GM18873 (cell line): ENCODE results near the gene FNDC3B.

Experiments
- ATAC-seq: cut with Tn5 transposase; IDR thresholded peaks from one replicate; pipeline ENCODE4 v1.9.1; 2021; ENCODE audit warnings: mild to moderate bottlenecking, moderate library complexity, moderate number of reproducible peaks; ENCODE audit not compliant: unreplicated experiment, low FRiP score

Gene FNDC3B

DNA sequence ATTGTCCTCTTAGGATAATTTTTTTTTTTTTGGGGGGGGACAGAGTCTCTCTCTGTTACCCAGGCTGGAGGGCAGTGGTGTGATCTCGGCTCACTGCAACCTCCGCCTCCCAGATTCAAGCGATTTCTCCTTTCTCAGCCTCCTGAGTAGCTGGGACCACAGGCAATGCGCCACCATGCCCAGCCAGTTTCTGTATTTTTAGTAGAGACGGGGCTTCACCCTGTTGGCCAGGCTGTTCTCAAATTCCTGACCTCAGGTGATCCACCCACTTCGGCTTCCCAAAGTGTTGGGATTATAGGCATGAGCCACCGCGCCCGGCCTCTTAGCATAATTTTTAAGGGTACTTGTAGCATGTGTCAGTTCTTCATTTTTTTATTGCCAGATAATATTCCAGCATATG lies 122.6 kb downstream of the FNDC3B start:
- ATAC-seq = no peak

DNA sequence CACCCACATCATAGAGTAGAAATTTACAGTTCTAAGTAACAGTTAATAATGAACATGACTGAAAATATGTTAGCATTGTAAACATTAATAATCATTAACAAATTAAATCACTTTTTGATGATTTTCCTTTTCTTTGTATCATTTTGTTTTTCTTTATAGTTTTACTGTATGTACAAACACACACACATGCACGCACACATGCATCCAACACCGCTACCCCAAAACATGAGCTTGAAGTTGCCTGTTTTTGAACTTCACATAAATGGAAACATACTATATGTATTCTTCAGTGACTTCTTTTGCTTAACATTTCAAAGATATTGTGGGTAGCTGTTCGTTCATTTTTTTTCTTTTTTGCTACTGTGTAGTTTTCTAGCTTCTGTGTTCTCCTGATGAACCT lies 123.9 kb downstream of the FNDC3B start:
- no peak for ATAC-seq

DNA sequence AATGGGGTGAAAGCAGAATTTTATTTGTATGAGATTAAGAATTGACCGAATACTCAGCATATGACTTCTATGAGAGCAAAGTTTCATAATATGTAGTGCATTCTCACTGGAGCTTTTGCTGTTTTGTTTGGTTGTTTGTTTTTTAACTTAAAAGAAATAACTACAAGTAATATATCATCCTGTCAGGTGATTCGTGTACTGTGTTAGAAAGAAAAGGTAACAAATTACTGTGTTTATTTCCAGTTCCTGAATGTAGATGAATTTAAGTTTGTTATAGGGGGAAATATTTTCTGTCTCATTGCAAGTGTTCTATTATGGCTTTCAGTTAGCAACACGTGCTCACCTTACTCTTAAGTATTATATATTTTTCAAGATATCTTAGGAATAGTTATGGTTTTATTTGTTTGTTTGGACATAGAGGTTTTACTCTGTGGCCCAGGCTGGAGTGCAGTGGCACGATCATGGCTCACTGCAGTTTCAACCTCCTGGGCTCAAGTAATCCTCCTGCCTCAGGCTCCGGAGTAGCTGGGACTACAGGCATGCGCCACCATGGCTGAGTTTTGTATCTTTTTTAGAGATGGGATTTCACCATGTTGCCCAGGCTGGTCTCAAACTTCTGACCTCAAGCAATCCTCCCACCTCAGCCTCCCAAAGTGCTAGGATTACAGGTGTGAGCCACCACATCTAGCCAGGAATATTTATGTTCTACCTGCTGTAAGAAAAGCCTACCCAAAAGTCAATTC lies 125.4 kb downstream of the FNDC3B start:
- ATAC-seq = no peak

DNA sequence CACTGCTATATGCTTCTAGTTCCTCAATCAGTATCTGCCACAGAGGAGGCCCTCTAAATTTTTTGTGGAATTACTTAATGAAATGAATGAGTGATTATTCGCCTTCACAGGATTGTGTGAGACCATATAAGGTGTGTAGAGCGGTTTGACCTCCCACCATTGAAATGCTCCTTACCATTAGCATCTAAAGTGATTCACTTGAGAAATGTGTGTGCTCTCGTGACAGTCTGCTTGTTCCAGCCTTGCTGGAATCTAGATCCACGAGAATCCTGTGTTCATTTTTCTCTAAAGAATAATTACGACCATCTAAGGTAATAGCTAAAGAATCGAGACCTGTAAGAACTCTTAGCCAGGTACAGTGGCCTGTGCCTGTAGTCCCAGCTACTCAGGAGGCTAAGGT lies 126.9 kb downstream of the FNDC3B start:
- ATAC-seq = no peak

- ATAC-seq = no peak
Observed at GRCh38 chr3:172166890-172167289, 127.5 kb downstream of the FNDC3B start.

DNA sequence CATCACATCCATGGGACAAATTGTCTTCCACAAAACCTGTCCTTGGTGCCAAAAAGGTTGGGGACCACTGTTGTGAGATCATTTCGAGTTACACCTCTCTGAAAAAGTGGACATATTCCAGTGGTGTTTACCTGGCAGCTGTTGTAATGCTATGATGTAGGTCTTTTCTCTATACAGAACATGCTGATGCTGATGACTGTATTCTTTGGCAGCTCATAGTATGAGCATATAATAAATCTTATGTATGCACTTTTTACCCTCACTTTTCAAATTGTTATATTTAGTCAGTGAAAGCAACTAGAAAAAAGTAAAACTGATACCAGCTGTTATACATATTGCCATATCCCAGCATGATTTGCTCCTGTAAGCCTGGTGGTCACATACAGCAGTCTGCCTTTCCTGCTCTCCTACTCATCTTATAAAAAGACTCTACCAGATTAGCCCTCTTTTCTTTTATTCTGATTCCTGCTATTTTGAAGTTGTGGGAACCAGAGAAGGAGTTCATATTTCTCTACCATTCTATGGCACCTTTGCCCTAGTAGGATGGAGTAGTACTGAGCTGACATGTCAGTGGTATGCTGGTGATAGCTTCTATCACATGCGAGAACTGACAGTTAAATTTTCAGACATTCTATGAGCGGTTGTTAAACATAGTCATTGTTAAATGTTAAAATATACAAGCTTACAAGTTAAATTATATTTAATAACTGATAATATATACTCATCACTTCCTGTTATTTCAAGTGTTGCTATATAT lies 128.7 kb downstream of the FNDC3B start:
- ATAC-seq = no peak

- ATAC-seq = no peak
Observed at GRCh38 chr3:172170073-172170709, 130.8 kb downstream of the FNDC3B start.

DNA sequence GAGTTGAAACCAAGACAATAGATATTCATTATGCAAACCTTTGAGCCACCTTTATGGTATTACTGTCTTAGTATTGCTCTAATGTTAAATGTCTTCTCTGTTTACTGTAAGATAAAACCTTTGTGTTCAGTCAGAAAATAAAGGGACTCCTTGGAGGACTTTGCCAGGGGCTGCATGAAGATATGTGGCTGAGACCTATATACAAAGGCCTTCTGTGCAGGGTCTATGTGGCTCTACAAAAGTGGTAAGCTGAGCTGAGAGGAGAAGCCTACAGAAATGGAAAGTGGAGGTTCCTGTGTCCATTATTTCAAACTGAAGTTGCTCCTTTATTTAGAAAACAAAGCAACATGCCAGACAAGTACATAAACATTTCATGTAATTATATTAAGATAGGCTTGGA lies 131.5 kb downstream of the FNDC3B start:
- no peak for ATAC-seq

DNA sequence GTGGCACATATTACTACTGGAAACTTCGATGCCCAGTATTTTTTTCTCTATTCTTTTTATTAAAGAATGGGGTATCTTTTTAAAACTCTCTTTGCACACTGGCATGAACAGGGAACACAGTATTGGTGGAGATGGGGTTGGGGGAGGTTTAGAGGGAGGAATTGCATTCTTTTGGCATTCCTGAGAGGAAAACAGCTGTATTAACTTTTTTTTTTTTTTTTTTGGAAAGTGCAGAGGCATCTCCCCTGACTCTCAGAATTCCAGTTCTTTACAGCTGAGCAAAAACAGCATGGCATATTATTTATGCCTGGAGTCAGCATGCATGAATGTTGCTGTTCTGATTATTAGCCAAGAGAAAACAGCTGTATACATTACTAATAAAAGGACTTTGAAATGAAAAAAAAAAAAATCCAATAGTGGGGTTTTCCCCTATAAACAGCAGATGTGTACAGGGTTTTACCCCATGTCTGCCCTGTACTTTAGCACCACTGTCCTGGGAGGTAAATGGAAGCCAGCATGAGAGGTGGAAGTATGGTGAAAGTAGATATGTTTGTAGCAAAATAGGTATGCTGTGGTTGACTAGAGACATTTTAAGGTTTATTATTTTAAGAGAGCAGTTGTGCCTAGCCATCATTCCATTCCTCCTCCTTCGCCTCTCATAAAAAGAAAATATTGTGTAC lies 132.2 kb downstream of the FNDC3B start:
- ATAC-seq = no peak

DNA sequence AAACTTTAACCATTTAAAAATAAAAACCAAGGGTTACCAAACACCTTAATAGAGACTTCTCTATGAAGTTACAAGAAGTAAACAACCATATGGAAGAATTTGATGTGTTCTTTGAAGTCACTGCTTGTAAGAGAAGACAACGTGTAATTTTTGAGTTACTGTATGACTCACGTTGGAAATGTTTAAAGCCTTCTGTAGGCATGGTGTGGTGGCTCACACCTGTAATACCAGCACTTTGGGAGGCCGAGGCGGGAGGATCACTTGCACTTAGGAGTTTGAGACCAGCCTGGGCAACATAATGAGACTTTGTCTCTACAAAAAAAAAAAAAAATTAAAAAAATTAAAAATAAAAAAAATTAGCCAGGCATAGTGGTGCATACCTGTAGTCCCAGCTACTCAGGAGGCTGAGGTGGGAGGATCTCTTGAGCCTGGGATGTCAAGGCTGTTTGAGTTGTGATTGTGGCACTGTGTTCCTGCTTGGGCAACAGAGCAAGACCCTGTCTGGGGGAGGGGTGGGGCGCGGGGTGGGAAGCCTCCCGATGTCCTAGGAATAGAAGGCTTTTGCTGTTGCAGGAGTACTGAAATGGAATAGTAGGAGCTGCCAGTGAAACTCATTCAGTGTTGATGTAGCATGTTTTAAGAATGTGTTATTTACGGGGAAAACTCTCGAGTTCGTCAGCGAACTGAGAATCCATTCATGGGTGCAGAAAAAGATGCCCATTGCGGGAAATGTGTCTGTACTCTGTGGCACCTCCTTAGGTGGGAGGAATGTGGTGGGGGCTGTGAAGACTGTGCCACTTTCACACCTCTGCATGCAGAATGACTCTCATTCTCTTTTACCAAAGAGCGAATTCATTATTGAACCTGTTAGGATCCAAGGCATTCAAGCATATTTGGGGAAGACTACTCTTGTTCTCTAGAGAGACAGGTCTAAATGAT lies 134.2 kb downstream of the FNDC3B start:
- no peak for ATAC-seq

DNA sequence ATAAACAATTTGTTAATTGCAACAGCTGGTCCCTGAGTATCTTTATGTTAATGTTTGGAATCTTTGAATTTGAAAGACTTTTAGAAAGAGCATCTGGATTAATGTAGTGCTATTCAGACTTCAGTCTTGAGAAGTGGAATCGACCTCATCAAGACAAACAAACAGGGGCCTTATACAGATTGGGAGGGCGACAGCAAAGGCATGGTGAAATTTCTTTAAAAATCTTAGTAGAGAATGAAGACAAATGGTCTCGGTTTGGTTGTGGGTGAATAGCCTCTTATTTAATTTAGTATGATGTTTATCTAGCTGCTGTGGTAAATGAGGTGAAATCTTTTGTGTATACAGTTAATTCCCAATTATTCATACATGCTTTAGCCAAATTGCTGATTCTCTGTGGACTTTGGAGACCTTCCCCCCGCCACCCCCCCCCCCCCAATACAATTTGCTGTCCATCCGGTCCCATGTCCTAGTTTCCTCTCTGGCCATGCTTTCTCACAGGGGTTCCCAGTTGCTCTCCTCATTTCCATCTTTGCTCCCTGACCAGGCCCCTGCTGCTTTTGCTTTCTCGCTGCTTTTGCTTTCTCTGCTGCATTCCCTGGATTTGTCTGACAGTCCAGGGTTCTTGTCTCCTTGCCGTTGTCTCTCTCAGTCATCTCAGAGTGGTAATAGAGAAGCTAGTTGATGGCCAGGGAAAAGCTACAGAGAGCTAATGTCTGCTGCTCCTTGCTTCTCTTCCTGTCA lies 135.3 kb downstream of the FNDC3B start:
- ATAC-seq = no peak

- ATAC-seq = no peak
Observed at GRCh38 chr3:172175254-172175599, 135.8 kb downstream of the FNDC3B start.

DNA sequence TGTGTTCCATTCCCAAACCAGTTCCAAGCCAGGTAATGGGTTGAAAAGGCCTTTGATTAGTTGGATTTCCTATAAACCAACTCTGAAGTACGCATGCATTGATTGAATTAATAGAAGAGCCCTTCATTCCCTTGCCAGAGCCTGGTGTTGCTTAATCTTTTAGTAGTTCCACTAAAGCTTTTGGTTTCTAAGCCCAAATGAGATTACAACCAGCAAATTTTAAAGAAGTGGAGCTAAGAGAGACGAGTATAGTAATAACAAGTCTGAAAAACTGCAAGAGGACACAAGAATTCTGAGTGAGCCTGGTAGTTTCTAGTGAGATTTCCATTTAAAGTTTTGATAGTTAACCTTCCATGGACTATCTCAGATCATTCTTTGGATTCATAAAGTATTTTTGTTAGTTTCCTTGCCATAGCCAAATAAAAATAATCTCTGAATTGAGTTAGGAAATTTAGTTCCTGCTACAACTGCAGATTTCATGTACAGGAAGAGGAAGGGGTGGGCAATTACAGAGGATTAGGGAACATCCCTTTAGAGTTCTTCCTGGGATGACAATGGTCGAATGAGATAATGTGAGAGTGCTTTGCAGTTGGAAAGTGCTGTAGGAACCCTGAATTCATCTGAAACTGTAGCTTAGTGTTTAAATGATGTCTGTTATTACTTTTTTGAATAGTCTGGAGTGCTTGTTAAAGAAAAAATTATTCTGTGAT lies 136.8 kb downstream of the FNDC3B start:
- ATAC-seq = no peak

- ATAC-seq = no peak
Observed at GRCh38 chr3:172177046-172177445, 137.7 kb downstream of the FNDC3B start.

DNA sequence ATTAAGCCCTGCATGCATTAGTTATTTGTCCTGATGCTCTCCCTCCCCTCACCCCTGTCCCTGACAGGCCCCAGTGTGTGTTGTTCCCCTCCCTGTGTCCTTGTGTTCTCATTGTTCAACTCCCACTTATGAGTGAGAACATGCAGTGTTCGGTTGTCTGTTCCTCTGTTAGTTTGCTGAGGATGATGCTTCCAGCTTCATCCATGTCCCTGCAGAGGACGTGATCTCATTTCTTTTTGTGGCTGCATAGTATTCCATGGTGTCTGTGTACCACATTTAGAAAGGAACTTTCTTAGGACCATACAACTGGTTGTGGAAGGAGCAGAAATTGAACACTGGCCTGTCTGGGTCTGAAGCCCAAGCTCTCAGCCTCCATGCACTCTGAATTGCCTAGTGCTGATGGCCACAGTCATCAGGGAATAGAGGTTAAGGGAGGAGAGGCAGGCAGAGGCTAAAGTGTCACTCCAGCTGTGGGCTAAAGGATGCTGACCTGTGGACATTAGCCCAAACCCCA lies 138.5 kb downstream of the FNDC3B start:
- ATAC-seq = no peak

DNA sequence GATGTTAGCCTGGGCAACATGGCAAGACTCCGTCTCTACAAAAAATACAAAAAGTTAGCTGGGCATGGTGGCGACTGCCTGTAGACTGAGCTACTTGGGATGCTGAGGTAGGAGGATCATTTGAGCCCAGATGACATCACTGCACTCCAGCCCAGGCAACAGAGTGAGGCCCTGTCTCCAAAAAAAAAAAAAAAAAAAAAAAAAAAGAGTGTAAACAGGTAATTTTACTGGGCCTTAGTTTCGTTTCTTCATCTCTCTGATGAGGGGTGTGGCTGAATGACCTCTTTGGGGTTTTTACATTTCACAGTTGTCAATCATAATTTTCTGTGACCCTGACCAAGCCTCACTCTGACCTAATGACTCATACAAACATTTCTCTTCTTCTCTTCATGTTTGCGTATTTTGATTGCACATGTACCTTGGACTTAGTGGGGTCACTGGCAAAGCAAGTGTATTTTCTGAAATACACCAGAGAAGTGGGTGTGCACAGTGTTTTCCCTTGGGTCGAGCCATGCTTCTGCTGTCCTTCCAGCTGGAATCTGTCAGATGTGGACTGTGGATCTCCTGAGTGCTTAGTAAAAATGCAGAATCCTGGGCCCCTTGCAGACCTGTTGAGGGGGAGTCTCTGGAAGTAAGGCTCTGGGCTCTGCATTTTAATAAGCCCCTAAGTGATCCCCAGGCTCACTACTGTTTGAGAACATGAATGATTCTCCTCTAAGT lies 140.5 kb downstream of the FNDC3B start:
- ATAC-seq = no peak

- no peak for ATAC-seq
Observed at GRCh38 chr3:172180473-172180872, 141.1 kb downstream of the FNDC3B start.
